BJ (cell line): ENCODE data around the gene ZNF688. TPM values are rescaled to one million over a fixed set of nuclear protein-coding genes. Genes with fewer than 3 reads are reported as not detected.

ENCODE experiments used
- CTCF ChIA-PET: fragments of 350-600 bp; formaldehyde crosslinking; extraction: SDS; loops from one replicate; lab custom pipeline; 2021; ENCODE audit warnings: antibody characterized with exemption, inconsistent platforms; lab: Yijun Ruan, JAX
- POLR2A ChIA-PET: fragments of 300-600 bp; sonication (Branson Sonifier 250); formaldehyde crosslinking; extraction: SDS; loops from one replicate; lab custom pipeline; 2021; ENCODE audit warnings: antibody characterized with exemption; lab: Charles Lee
- DNase-seq: peaks from one replicate; pipeline ENCODE4 v3.0.0-alpha.2; 2011; ENCODE audit warnings: low read depth
- H3K27me3 ChIP-seq: 2 replicates; pipeline ENCODE4 v1.6.0; 2011; ENCODE audit warnings: low read length; ENCODE audit not compliant: control insufficient read depth, insufficient read depth
- H3K36me3 ChIP-seq: 2 replicates; pipeline ENCODE4 v1.5.1; 2011; ENCODE audit warnings: low read length; ENCODE audit not compliant: control insufficient read depth, insufficient read depth
- H3K4me3 ChIP-seq: 2 replicates; pipeline ENCODE4 v1.5.1; 2011; ENCODE audit warnings: low read depth, mild to moderate bottlenecking, control low read depth, low read length
- polyA plus RNA-seq: library from polyadenylated mRNA; depleted of rRNA; stranded (reverse); fragments of >200 nt; gene quantifications from 2 replicates; pipeline ENCODE4 v1.2.3, GENCODE V29; 2011
- TF ChIP-seq, protein P1 (sequence below): IDR thresholded peaks from 2 replicates; pipeline ENCODE4 v1.5.1; 2011; ENCODE audit warnings: low read depth, mild to moderate bottlenecking, control low read depth, inconsistent platforms, low read length, moderate library complexity; ENCODE audit not compliant: insufficient read depth

The ZNF688 gene
- polyA plus RNA-seq, 1 experiment: 6.3 TPM

DNA sequence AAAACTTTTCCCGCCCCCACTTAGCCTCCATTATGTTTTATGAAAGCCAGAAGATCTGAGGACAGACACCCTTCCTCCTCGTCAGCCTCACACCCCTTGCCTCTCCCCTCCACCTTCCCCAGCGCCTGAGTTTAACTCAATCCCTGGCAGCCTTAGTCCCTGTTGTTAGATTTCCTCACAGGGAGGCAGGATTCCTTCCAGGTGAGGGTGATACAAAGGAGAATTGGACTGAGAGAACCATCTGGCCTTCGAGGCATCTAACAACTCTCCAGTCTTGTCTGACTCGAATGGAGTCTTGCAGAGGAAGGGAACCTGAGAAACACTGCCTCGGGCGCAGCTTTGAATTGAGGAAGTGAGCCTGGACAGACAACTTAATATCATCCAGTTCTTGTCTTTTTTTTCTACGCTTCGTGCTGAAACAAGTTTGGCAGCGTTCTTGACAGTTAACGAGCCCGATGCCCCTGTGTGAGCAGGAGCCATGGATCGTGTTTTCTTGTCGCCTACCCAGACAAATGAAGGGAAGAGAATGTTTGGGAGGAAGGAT, 43.8 kb downstream of the ZNF688 start:
- DNase-seq: no peak
- no peaks in the 10 kb centered on the region for H3K27me3 ChIP-seq
- TF ChIP-seq, protein P1, sequence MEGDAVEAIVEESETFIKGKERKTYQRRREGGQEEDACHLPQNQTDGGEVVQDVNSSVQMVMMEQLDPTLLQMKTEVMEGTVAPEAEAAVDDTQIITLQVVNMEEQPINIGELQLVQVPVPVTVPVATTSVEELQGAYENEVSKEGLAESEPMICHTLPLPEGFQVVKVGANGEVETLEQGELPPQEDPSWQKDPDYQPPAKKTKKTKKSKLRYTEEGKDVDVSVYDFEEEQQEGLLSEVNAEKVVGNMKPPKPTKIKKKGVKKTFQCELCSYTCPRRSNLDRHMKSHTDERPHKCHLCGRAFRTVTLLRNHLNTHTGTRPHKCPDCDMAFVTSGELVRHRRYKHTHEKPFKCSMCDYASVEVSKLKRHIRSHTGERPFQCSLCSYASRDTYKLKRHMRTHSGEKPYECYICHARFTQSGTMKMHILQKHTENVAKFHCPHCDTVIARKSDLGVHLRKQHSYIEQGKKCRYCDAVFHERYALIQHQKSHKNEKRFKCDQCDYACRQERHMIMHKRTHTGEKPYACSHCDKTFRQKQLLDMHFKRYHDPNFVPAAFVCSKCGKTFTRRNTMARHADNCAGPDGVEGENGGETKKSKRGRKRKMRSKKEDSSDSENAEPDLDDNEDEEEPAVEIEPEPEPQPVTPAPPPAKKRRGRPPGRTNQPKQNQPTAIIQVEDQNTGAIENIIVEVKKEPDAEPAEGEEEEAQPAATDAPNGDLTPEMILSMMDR: no peak
- H3K36me3 ChIP-seq: no peaks in the 10 kb centered on the region; the same call in none of the 2 replicates
- ChIA-PET POLR2A (interaction anchor here (1.1 kb wide), 1 partner anchor 277 kb away, joined by 3 read pairs; no protein-coding TSS in a partner anchor), CTCF (interaction anchor here (0.6 to 1.3 kb wide), 5 partner anchors 9 to 1573 kb away, joined by 3 to 4 read pairs (median 3); partner anchors contain the start of genes TBX6 and ZNF764)
- peak overlapping the region; percentile 15; the same call in 1 of the 2 replicates for H3K4me3 ChIP-seq

- ChIA-PET POLR2A (interaction anchor here (1.1 kb wide), 1 partner anchor 278 kb away, joined by 3 read pairs; no protein-coding TSS in a partner anchor), CTCF (interaction anchor here (0.9 to 1.3 kb wide), 4 partner anchors 9 to 435 kb away, joined by 3 to 4 read pairs (median 3); partner anchors contain the start of genes TBX6 and ZNF764)
- TF ChIP-seq, protein P1: peak; percentile 48
- H3K4me3 ChIP-seq: peak overlapping the region; percentile 77
- H3K36me3 ChIP-seq: no peaks in the 10 kb centered on the region; the same call in 1 of the 2 replicates
- H3K27me3 ChIP-seq: no peaks in the 10 kb centered on the region
- peak; percentile 74 for DNase-seq
Measured at GRCh38 chr16:30526823-30527634, 44.5 kb downstream of the ZNF688 start.

GRCh38 chr16:30526137-30526822, 45.2 kb downstream of the ZNF688 start, which contains the start of gene ZNF768:
Gene ZNF768, minus strand, starts transcription at chr16:30526566. Its CDS starts 153 bp downstream, at chr16:30526413.
- CTCF ChIA-PET: interaction anchor here (0.6 to 1.3 kb wide), 5 partner anchors 10 to 434 kb away, joined by 3 to 4 read pairs (median 3); partner anchors contain the start of gene TBX6
- H3K4me3 ChIP-seq: peak within 1 kb of the TSS; percentile 77
- no peaks in the 10 kb centered on the region for H3K27me3 ChIP-seq
- no peaks in the 10 kb centered on the region; the same call in 1 of the 2 replicates for H3K36me3 ChIP-seq
- POLR2A ChIA-PET: no interaction called here
- DNase-seq: no peak
- TF ChIP-seq, protein P1: no peak

- no peak for DNase-seq
- POLR2A ChIA-PET: no interaction called here
- peak overlapping the region; percentile 77 for H3K4me3 ChIP-seq
- H3K36me3 ChIP-seq: no peaks in the 10 kb centered on the region; the same call in 1 of the 2 replicates
- H3K27me3 ChIP-seq: no peaks in the 10 kb centered on the region
- TF ChIP-seq, protein P1: no peak
- CTCF ChIA-PET: interaction anchor here (0.6 to 1.1 kb wide), 2 partner anchors 32 to 117 kb away, joined by 4 read pairs; no protein-coding TSS in a partner anchor
Measured at GRCh38 chr16:30525844-30526136, 45.7 kb downstream of the ZNF688 start.
